ENCODE measurements around the gene UBL3.

The UBL3 gene

DNA sequence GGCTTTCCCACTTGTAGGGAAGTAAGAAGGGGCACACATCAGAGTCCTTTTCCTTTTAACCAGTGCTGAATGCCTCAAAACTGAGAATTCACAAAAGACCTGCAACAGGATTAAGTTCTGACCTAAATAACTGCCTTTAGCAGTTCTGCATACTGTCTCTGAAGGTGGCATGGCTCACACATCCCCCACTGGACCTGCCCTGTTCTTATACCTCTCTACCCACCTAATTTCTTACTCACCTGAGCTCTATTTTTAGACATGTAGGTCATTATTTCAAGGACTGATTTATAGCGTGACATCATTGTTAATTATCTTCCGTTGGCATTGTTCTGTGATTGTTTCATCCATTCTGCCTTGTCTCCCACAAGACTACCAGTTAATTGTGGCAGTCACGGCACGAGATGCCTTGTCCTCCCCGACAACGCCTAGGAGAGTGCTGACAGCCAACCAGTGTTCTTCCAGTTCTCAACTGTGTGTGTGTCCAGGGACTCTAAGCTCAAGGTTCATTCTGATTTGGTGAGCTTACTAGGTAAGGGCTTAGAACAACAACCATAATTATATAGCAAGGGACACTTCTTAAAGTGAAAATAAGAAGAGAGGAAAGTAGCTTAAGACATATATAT, 27.1 kb upstream of the UBL3 start:
- H3K4me3 ChIP-seq (ENCODE audit: low read length) = no peak overlapping the region
- no peak for DNase-seq (ENCODE audit: low read depth)
- TF ChIP-seq, protein P1, sequence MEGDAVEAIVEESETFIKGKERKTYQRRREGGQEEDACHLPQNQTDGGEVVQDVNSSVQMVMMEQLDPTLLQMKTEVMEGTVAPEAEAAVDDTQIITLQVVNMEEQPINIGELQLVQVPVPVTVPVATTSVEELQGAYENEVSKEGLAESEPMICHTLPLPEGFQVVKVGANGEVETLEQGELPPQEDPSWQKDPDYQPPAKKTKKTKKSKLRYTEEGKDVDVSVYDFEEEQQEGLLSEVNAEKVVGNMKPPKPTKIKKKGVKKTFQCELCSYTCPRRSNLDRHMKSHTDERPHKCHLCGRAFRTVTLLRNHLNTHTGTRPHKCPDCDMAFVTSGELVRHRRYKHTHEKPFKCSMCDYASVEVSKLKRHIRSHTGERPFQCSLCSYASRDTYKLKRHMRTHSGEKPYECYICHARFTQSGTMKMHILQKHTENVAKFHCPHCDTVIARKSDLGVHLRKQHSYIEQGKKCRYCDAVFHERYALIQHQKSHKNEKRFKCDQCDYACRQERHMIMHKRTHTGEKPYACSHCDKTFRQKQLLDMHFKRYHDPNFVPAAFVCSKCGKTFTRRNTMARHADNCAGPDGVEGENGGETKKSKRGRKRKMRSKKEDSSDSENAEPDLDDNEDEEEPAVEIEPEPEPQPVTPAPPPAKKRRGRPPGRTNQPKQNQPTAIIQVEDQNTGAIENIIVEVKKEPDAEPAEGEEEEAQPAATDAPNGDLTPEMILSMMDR (conservative IDR thresholded peaks at IDR 0.05; ENCODE audit: low read depth, low read length) = no peak

DNA sequence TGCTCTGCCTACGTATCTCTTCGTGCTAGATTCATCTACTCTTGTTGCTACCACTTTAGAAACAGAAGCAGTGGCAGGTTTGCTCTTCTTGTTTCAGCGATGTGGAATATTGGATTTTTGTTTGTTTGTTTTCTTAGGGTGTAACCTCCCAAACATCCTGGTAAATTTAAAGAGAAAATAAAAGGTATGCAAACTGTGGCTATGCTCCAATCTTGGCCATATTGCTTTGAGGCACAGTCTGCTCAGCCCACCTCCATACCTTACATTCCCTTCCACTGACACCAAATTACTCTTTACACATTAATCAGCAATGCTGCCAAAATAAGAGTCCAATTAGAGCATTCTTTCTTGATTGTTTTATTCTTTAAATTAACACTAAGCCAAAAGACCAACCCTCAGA, 25.2 kb upstream of the UBL3 start:
- TF ChIP-seq, protein P1 (conservative IDR thresholded peaks at IDR 0.05; ENCODE audit: low read depth, low read length) = no peak
- DNase-seq (ENCODE audit: low read depth) = no peak

DNA sequence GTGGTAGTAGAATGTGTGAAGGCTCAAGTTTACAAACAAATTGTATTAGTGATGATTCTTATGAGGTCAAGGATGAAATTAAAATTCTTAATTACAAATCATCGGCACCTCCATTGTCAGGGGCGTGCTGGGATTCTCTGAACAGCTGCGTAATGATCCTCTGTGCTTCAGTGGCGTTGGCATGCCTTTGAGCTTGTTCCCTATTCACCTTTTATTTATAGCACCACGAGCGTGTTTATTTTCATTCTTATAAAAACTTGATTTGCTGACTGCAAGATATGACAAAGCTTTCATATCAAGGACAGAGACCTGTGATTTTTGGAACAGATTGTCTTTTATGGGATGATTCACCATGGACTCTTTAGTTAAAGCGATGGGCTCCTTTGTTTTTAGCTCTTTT, 18.2 kb upstream of the UBL3 start:
- TF ChIP-seq, protein P1 (conservative IDR thresholded peaks at IDR 0.05; ENCODE audit: low read depth, low read length) = no peak
- H3K4me3 ChIP-seq (ENCODE audit: low read length) = no peak overlapping the region
- no peak for DNase-seq (ENCODE audit: low read depth)

More for the DNA sequence above, 25.2 kb upstream of the UBL3 start:
- no peak overlapping the region for H3K4me3 ChIP-seq (ENCODE audit: low read length)

DNA sequence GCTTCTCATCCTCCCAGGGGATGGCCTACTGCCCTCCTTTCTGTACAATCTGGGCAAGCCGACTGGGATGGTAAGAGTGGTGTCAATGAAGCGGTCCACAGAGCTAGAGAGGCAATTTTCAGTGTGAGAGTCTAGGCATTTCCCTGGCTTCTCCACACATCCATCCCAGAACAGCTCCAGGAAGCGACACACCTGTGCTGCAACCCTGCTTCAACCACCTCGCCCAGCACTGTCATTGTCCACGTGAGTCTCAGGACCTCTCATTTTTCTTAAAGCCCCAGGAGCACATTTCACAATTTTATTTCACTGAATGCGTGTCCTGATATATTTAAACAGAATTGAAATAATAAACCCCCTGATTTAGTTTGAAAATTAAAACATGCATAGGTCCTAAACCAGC, 15.5 kb upstream of the UBL3 start:
- DNase-seq (ENCODE audit: low read depth) = no peak
- H3K4me3 ChIP-seq (ENCODE audit: low read length) = no peak overlapping the region
- TF ChIP-seq, protein P1 (conservative IDR thresholded peaks at IDR 0.05; ENCODE audit: low read depth, low read length) = no peak

- H3K4me3 ChIP-seq (ENCODE audit: low read length) = no peak overlapping the region
- TF ChIP-seq, protein P1 (conservative IDR thresholded peaks at IDR 0.05; ENCODE audit: low read depth, low read length) = no peak
- DNase-seq (ENCODE audit: low read depth) = no peak
Measured at GRCh38 chr13:29861694-29862110, 11.3 kb upstream of the UBL3 start.

GRCh38 chr13:29859971-29860370, 9.6 kb upstream of the UBL3 start:
- no peak overlapping the region for H3K4me3 ChIP-seq (ENCODE audit: low read length)
- DNase-seq (ENCODE audit: low read depth) = no peak
- TF ChIP-seq, protein P1 (conservative IDR thresholded peaks at IDR 0.05; ENCODE audit: low read depth, low read length) = no peak

- TF ChIP-seq, protein P1 (conservative IDR thresholded peaks at IDR 0.05; ENCODE audit: low read depth, low read length) = no peak
- no peak for DNase-seq (ENCODE audit: low read depth)
- no peak overlapping the region for H3K4me3 ChIP-seq (ENCODE audit: low read length)
Measured at GRCh38 chr13:29858667-29859066, 8.2 kb upstream of the UBL3 start.
